Osteoblast (primary cell): ENCODE results near the gene FASLG. TPM values are rescaled to one million over a fixed set of nuclear protein-coding genes. Genes with fewer than 3 reads are reported as not detected.
A peak's percentile ranks its signal among the peaks of the same experiment; 100 is the strongest.

Source experiments
- DNase-seq: peaks from one replicate; pipeline ENCODE4 v3.0.0; 2011; ENCODE audit warnings: low spot score, mixed read lengths; ENCODE audit not compliant: insufficient read length; ENCODE audit errors: missing footprints
- H2AFZ ChIP-seq: 2 replicates; pipeline ENCODE4 v1.6.0; 2011; ENCODE audit warnings: mild to moderate bottlenecking, low read length
- H3K27ac ChIP-seq: 2 replicates; pipeline ENCODE4 v1.5.1; 2011; ENCODE audit warnings: mild to moderate bottlenecking, low read depth, low read length, moderate library complexity
- H3K27me3 ChIP-seq: 2 replicates; pipeline ENCODE4 v1.6.0; 2012; ENCODE audit warnings: mild to moderate bottlenecking, control low read depth, inconsistent platforms, low read length, moderate library complexity; ENCODE audit not compliant: insufficient read depth
- H3K36me3 ChIP-seq: 2 replicates; pipeline ENCODE4 v1.5.1; 2011; ENCODE audit warnings: mild to moderate bottlenecking, low read length, control low read depth, moderate library complexity; ENCODE audit not compliant: insufficient read depth
- H3K4me1 ChIP-seq: 2 replicates; pipeline ENCODE4 v1.5.1; 2011; ENCODE audit warnings: mild to moderate bottlenecking, low read length, control low read depth, moderate library complexity; ENCODE audit not compliant: insufficient read depth
- H3K4me2 ChIP-seq: 2 replicates; pipeline ENCODE4 v1.6.0; 2011; ENCODE audit warnings: mild to moderate bottlenecking, low read length; ENCODE audit not compliant: insufficient read depth
- H3K4me3 ChIP-seq: fragments of 200-600 bp; sonication (generic); 3 replicates; pipeline ENCODE4 v1.5.1; 2012; ENCODE audit warnings: mild to moderate bottlenecking, low read length, inconsistent platforms; ENCODE audit not compliant: insufficient read depth
- H3K79me2 ChIP-seq: 2 replicates; pipeline ENCODE4 v1.6.0; 2012; ENCODE audit warnings: mild to moderate bottlenecking, low read length, control low read depth, inconsistent platforms; ENCODE audit not compliant: insufficient read depth
- H3K9me3 ChIP-seq: 2 replicates; pipeline ENCODE4 v1.5.1; 2011; ENCODE audit warnings: low read depth, low read length, control low read depth
- H4K20me1 ChIP-seq: 2 replicates; pipeline ENCODE4 v1.6.0; 2012; ENCODE audit warnings: mild to moderate bottlenecking, low read length, control low read depth; ENCODE audit not compliant: insufficient read depth
- CTCF ChIP-seq: IDR thresholded peaks from 2 replicates; pipeline ENCODE4 v1.5.1; 2011; ENCODE audit warnings: mild to moderate bottlenecking, low read depth, low read length, moderate library complexity; ENCODE audit errors: extremely low read depth
- total RNA-seq: library from RNA; depleted of rRNA; stranded (reverse); fragments of >200 nt; gene quantifications from 2 replicates; pipeline ENCODE4 v1.2.3, GENCODE V29; 2012

The FASLG gene
- total RNA-seq, 1 donor = not detected

GRCh38 chr1:172679000-172679772, 20.3 kb downstream of the FASLG start:
- Histone ChIP-seq H3K4me3 (no peak overlapping the region), H3K27me3 (no peaks in the 10 kb centered on the region)

GRCh38 chr1:172680244-172680643, 21.3 kb downstream of the FASLG start:
- TF ChIP-seq CTCF = no peak
- Histone ChIP-seq H2AFZ (no peak overlapping the region), H3K27ac (no peak overlapping the region), H3K36me3 (no peaks in the 10 kb centered on the region), H3K9me3 (no peaks in the 10 kb centered on the region), H3K4me2 (no peak overlapping the region), H3K27me3 (no peaks in the 10 kb centered on the region), H3K4me1 (no peaks in the 10 kb centered on the region), H3K4me3 (no peak overlapping the region), H3K79me2 (no peaks in the 10 kb centered on the region), H4K20me1 (no peaks in the 10 kb centered on the region)
- no peak for DNase-seq

More at GRCh38 chr1:172679000-172679772, 20.3 kb downstream of the FASLG start:
- H3K27ac ChIP-seq = no peak overlapping the region
- no peak for TF ChIP-seq CTCF
- H3K9me3 ChIP-seq = no peaks in the 10 kb centered on the region
- H3K4me2 ChIP-seq = no peak overlapping the region
- no peaks in the 10 kb centered on the region for H3K36me3 ChIP-seq
- H2AFZ ChIP-seq = no peak overlapping the region
- H3K4me1 ChIP-seq = peaks cover 3% of the 10 kb centered on the region
- DNase-seq = no peak
- H3K79me2 ChIP-seq = no peaks in the 10 kb centered on the region
- H4K20me1 ChIP-seq = no peaks in the 10 kb centered on the region

GRCh38 chr1:172680733-172681275, 21.9 kb downstream of the FASLG start:
- Histone ChIP-seq H3K27me3 (no peaks in the 10 kb centered on the region), H3K4me1 (no peaks in the 10 kb centered on the region), H3K36me3 (no peaks in the 10 kb centered on the region), H4K20me1 (no peaks in the 10 kb centered on the region), H3K79me2 (no peaks in the 10 kb centered on the region), H3K4me2 (no peak overlapping the region), H3K9me3 (no peaks in the 10 kb centered on the region), H3K27ac (no peak overlapping the region), H2AFZ (peak overlapping the region; percentile 71), H3K4me3 (no peak overlapping the region)
- no peak for DNase-seq
- TF ChIP-seq CTCF = no peak

- no peak overlapping the region for H3K4me2 ChIP-seq
- H3K4me1 ChIP-seq = no peaks in the 10 kb centered on the region
- H3K27me3 ChIP-seq = no peaks in the 10 kb centered on the region
- DNase-seq = no peak
- H3K79me2 ChIP-seq = no peaks in the 10 kb centered on the region
- no peaks in the 10 kb centered on the region for H3K9me3 ChIP-seq
- TF ChIP-seq CTCF = no peak
- no peak overlapping the region for H2AFZ ChIP-seq
- H3K27ac ChIP-seq = no peak overlapping the region
- H3K4me3 ChIP-seq = no peak overlapping the region
- H3K36me3 ChIP-seq = no peaks in the 10 kb centered on the region
- no peaks in the 10 kb centered on the region for H4K20me1 ChIP-seq
Measured at GRCh38 chr1:172682812-172683211, 23.9 kb downstream of the FASLG start.
